ENCODE results near the gene PTH1R.

Gene PTH1R

GRCh38 chr3:46934072-46934471 is 56.6 kb downstream of the PTH1R start:
- no peak for DNase-seq

- DNase-seq, result no peak
These were observed 57.1 kb downstream of the PTH1R start for GRCh38 chr3:46934498-46935167.

- DNase-seq, result no peak
These were observed 57.8 kb downstream of the PTH1R start for GRCh38 chr3:46935168-46935858.

- no peak for DNase-seq
These were observed 58.6 kb downstream of the PTH1R start for GRCh38 chr3:46935989-46936558.

GRCh38 chr3:46936733-46937250 is 59.3 kb downstream of the PTH1R start:
- no peak for DNase-seq

GRCh38 chr3:46938118-46938517 is 60.6 kb downstream of the PTH1R start:
- DNase-seq, result no peak

GRCh38 chr3:46939578-46940445 is 62.3 kb downstream of the PTH1R start:
- DNase-seq, result no peak

- no peak for DNase-seq
These were observed 64.6 kb downstream of the PTH1R start for GRCh38 chr3:46942076-46942475.

- no peak for DNase-seq
These were observed 65.1 kb downstream of the PTH1R start for GRCh38 chr3:46942481-46943236.

GRCh38 chr3:46943237-46944187 is 66.0 kb downstream of the PTH1R start:
- no peak for DNase-seq

GRCh38 chr3:46944191-46944590 is 66.7 kb downstream of the PTH1R start:
- DNase-seq, result no peak

- DNase-seq, result no peak
These were observed 68.9 kb downstream of the PTH1R start for GRCh38 chr3:46946416-46946815.

- peak; percentile 61 to 63 for DNase-seq
These were observed 69.5 kb downstream of the PTH1R start for GRCh38 chr3:46946856-46947545.

GRCh38 chr3:46947546-46947901 is 70.0 kb downstream of the PTH1R start:
- no peak for DNase-seq

GRCh38 chr3:46947981-46948791 is 70.7 kb downstream of the PTH1R start:
- DNase-seq, result peak; percentile 49 to 66

- no peak for DNase-seq
These were observed 71.5 kb downstream of the PTH1R start for GRCh38 chr3:46948830-46949671.

- DNase-seq, result no peak
These were observed 72.7 kb downstream of the PTH1R start for GRCh38 chr3:46950177-46950576.

- no peak for DNase-seq
These were observed 73.2 kb downstream of the PTH1R start for GRCh38 chr3:46950650-46951241.

All from stimulated activated CD4-positive, alpha-beta T cell treated with anti-CD3 and anti-CD28 coated beads, Interleukin-2, amount 100 ng/mL, for 24 hours (primary cell).